VCaP (cell line): ENCODE results near the gene ADH7.
"Not testable (repeated sequence)": the region's sequence is repeated elsewhere in the genome, so short reads cannot be mapped to it uniquely, and the experiment has no call there.

ENCODE experiments used
- H3K27ac ChIP-seq: fragments of 450-650 bp; 2 replicates; pipeline ENCODE4 v1.5.1; 2017
- CTCF ChIP-seq: fragments of 450-650 bp; conservative IDR thresholded peaks from 2 replicates; pipeline ENCODE4 v1.5.1; 2017; ENCODE audit warnings: mild to moderate bottlenecking, moderate library complexity

Gene ADH7

GRCh38 chr4:99447079-99447478 lies 11.9 kb upstream of the ADH7 start:
- no peak for TF ChIP-seq CTCF
- H3K27ac ChIP-seq, result no peak overlapping the region

- no peak overlapping the region for H3K27ac ChIP-seq
Measured at GRCh38 chr4:99438405-99438780, 3.3 kb upstream of the ADH7 start.

GRCh38 chr4:99437723-99438404 lies 2.7 kb upstream of the ADH7 start:
- H3K27ac ChIP-seq, result no peak overlapping the region
- no peak for TF ChIP-seq CTCF

More at GRCh38 chr4:99438405-99438780, 3.3 kb upstream of the ADH7 start:
- TF ChIP-seq CTCF, result no peak

- no peak for TF ChIP-seq CTCF
- H3K27ac ChIP-seq, result no peak overlapping the region
Measured at GRCh38 chr4:99436976-99437722, 2.0 kb upstream of the ADH7 start.

GRCh38 chr4:99436462-99436861 lies 1.3 kb upstream of the ADH7 start:
- TF ChIP-seq CTCF, result no peak
- no peak overlapping the region for H3K27ac ChIP-seq

GRCh38 chr4:99430106-99430505 lies 5.0 kb downstream of the ADH7 start:
- no peak for TF ChIP-seq CTCF

GRCh38 chr4:99417125-99417524 lies 18.0 kb downstream of the ADH7 start:
- H3K27ac ChIP-seq, result no peak overlapping the region
- no peak for TF ChIP-seq CTCF

More at GRCh38 chr4:99430106-99430505, 5.0 kb downstream of the ADH7 start:
- H3K27ac ChIP-seq, result no peak overlapping the region

- H3K27ac ChIP-seq, result not testable (repeated sequence)
Measured at GRCh38 chr4:99415762-99416161, 19.4 kb downstream of the ADH7 start.

GRCh38 chr4:99414902-99415301 lies 20.2 kb downstream of the ADH7 start:
- not testable (repeated sequence) for H3K27ac ChIP-seq
